Liver (tissue), 3 donors: Measurements from ENCODE around the gene CALY.

Experiments used
- ATF3 ChIP-seq: IDR thresholded peaks from 2 replicates; pipeline ENCODE4 v1.6.1; 2016; ENCODE audit warnings: antibody characterized with exemption
- CTCF ChIP-seq: fragments of 150-350 bp; IDR thresholded peaks from 2 replicates; pipeline ENCODE4 v1.5.1; 2017; ENCODE audit warnings: improper control_type of control experiment, low read depth, low read length; ENCODE audit not compliant: missing input control
- EGR1 ChIP-seq, 2 donors: IDR thresholded peaks; 2 replicates each; pipeline ENCODE4 v1.6.1; 2016 to 2018; ENCODE audit warnings: antibody characterized with exemption in 2 of 2, low read depth in 2 of 2
- JUND ChIP-seq, 2 donors: IDR thresholded peaks; 2 replicates each; pipeline ENCODE4 v1.6.1; 2016; ENCODE audit warnings: antibody characterized with exemption in 2 of 2
- SP1 ChIP-seq: IDR thresholded peaks from 2 replicates; pipeline ENCODE4 v1.6.1; 2018; ENCODE audit warnings: antibody characterized with exemption, mild to moderate bottlenecking
- YY1 ChIP-seq: IDR thresholded peaks from 2 replicates; pipeline ENCODE4 v1.6.1; 2016; ENCODE audit warnings: antibody characterized with exemption, mild to moderate bottlenecking
- TF ChIP-seq, protein P1 (sequence below): IDR thresholded peaks from 2 replicates; pipeline ENCODE4 v1.6.1; 2016; ENCODE audit warnings: antibody characterized with exemption, mild to moderate bottlenecking
- TF ChIP-seq, protein P2 (sequence below): IDR thresholded peaks from 2 replicates; pipeline ENCODE4 v1.6.1; 2016; ENCODE audit warnings: antibody characterized with exemption
- donor health status: healthy.
- donor health status: healthy.

DNA sequence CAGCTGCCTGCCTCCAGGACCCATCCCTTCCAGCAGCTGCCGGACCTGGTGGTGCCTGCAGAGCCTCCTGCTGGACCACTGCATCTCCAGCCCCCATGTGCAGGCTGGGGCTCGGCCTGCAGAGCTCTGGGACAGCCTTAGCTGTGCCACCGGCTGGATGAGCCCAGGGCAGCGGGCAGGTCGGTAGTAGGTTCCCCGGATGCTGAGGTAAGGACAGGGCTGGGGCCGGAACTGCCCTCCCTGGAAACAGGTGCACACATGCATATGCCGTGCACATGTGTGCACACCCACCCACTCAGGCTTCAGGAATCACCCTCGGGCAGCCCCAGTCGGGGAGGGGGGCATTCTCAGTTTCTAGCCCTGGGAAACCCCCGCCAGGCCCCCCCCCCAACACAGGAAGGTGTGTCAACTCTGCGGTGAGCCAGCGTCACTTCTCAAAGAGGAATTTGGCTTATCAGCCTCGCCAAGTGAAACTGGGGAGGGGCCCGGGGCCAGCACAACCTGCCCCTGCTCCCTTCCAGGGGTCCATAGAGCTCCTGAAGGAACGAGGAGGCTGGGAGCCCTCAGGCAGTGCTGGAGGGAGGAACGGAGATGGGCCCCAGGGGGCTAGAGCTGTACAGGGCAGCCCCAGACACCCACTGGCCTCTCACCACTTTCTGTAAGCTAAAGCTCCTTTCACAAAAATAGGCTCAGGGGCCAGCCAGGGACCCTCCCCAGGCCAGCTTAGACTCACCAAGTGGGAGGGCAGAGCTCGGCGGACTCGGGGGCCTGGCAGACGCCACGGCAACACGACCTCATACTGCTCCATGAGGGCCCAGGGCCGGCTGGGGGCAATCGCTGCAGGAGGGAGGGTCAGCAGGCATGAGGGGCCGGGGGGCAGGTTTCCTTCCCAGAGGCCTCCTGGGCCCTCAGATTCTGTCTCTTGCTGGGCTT, 61.7 kb downstream of the CALY start:
- no peak for TF ChIP-seq JUND (IDR thresholded peaks at IDR 0.05)
- no peak for TF ChIP-seq CTCF
- TF ChIP-seq, protein P1, sequence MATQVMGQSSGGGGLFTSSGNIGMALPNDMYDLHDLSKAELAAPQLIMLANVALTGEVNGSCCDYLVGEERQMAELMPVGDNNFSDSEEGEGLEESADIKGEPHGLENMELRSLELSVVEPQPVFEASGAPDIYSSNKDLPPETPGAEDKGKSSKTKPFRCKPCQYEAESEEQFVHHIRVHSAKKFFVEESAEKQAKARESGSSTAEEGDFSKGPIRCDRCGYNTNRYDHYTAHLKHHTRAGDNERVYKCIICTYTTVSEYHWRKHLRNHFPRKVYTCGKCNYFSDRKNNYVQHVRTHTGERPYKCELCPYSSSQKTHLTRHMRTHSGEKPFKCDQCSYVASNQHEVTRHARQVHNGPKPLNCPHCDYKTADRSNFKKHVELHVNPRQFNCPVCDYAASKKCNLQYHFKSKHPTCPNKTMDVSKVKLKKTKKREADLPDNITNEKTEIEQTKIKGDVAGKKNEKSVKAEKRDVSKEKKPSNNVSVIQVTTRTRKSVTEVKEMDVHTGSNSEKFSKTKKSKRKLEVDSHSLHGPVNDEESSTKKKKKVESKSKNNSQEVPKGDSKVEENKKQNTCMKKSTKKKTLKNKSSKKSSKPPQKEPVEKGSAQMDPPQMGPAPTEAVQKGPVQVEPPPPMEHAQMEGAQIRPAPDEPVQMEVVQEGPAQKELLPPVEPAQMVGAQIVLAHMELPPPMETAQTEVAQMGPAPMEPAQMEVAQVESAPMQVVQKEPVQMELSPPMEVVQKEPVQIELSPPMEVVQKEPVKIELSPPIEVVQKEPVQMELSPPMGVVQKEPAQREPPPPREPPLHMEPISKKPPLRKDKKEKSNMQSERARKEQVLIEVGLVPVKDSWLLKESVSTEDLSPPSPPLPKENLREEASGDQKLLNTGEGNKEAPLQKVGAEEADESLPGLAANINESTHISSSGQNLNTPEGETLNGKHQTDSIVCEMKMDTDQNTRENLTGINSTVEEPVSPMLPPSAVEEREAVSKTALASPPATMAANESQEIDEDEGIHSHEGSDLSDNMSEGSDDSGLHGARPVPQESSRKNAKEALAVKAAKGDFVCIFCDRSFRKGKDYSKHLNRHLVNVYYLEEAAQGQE = no peak
- TF ChIP-seq YY1 = no peak
- no peak for TF ChIP-seq SP1
- no peak for TF ChIP-seq EGR1 (IDR thresholded peaks at IDR 0.05; ENCODE audit: low read depth in 2 of 2)
- TF ChIP-seq ATF3 = no peak
- TF ChIP-seq, protein P2, sequence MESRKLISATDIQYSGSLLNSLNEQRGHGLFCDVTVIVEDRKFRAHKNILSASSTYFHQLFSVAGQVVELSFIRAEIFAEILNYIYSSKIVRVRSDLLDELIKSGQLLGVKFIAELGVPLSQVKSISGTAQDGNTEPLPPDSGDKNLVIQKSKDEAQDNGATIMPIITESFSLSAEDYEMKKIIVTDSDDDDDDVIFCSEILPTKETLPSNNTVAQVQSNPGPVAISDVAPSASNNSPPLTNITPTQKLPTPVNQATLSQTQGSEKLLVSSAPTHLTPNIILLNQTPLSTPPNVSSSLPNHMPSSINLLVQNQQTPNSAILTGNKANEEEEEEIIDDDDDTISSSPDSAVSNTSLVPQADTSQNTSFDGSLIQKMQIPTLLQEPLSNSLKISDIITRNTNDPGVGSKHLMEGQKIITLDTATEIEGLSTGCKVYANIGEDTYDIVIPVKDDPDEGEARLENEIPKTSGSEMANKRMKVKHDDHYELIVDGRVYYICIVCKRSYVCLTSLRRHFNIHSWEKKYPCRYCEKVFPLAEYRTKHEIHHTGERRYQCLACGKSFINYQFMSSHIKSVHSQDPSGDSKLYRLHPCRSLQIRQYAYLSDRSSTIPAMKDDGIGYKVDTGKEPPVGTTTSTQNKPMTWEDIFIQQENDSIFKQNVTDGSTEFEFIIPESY = no peak
